Measurements from ENCODE around the gene SLAIN1.

GRCh38 chr13:77811981-77812380, 114.5 kb downstream of the SLAIN1 start:
- no peak for TF ChIP-seq EZH2 (IDR thresholded peaks at IDR 0.05; ENCODE audit: insufficient read depth, low read length)
- no peak for TF ChIP-seq CTCF (IDR thresholded peaks at IDR 0.05; ENCODE audit: insufficient read depth, low read depth, low read length)
